ENCODE measurements around the gene DLGAP1. TPM values are rescaled to one million over a fixed set of nuclear protein-coding genes. Genes with fewer than 3 reads are reported as not detected.

Gene DLGAP1
- total RNA-seq, 1 experiment from 2014 or later = not detected

- ChIA-PET POLR2A (no interaction called here), CTCF (interaction anchor here (0.8 to 3.4 kb wide), 3 partner anchors 92 to 197 kb away, joined by 3 to 18 read pairs (median 4); no protein-coding TSS in a partner anchor)
- Mint-ChIP-seq H3K27me3 (ENCODE audit: insufficient read depth, unreplicated experiment) (no peaks in the 10 kb centered on the region), H3K36me3 (ENCODE audit: insufficient read depth, unreplicated experiment) (no peaks in the 10 kb centered on the region), H3K4me1 (ENCODE audit: insufficient read depth, unreplicated experiment) (no peaks in the 10 kb centered on the region), H3K9me3 (ENCODE audit: unreplicated experiment) (no peaks in the 10 kb centered on the region), H3K27ac (ENCODE audit: low read depth, unreplicated experiment) (no peak overlapping the region), H3K4me3 (ENCODE audit: unreplicated experiment) (no peak overlapping the region)
- TF ChIP-seq CTCF (IDR thresholded peaks at IDR 0.05; ENCODE audit: unreplicated experiment) = no peak
- intact Hi-C loops (cut with micrococcal nuclease) = no loop called here
- BruUV-seq (replicated peaks) = no TSS peak
- DNase-seq (ENCODE audit: unreplicated experiment) = no peak
Observed at GRCh38 chr18:3863006-3863405, 592.1 kb downstream of the DLGAP1 start.

GRCh38 chr18:3861495-3861894 lies 593.6 kb downstream of the DLGAP1 start:
- no TSS peak for BruUV-seq (replicated peaks)
- no peak overlapping the region for H3K4me3 Mint-ChIP-seq (ENCODE audit: unreplicated experiment)
- H3K36me3 Mint-ChIP-seq (ENCODE audit: insufficient read depth, unreplicated experiment) = no peaks in the 10 kb centered on the region
- H3K27ac Mint-ChIP-seq (ENCODE audit: low read depth, unreplicated experiment) = no peak overlapping the region
- H3K4me1 Mint-ChIP-seq (ENCODE audit: insufficient read depth, unreplicated experiment) = no peaks in the 10 kb centered on the region
- no peaks in the 10 kb centered on the region for H3K27me3 Mint-ChIP-seq (ENCODE audit: insufficient read depth, unreplicated experiment)
- CTCF ChIA-PET = interaction anchor here (3.4 kb wide), 1 partner anchor 90 kb away, joined by 18 read pairs; no protein-coding TSS in a partner anchor
- H3K9me3 Mint-ChIP-seq (ENCODE audit: unreplicated experiment) = no peaks in the 10 kb centered on the region
- no peak for DNase-seq (ENCODE audit: unreplicated experiment)
- no peak for TF ChIP-seq CTCF (IDR thresholded peaks at IDR 0.05; ENCODE audit: unreplicated experiment)
- intact Hi-C loops (cut with micrococcal nuclease) = no loop called here
- POLR2A ChIA-PET = no interaction called here

GRCh38 chr18:3857544-3857943 lies 597.6 kb downstream of the DLGAP1 start:
- Mint-ChIP-seq H3K27ac (ENCODE audit: low read depth, unreplicated experiment) (no peak overlapping the region), H3K4me1 (ENCODE audit: insufficient read depth, unreplicated experiment) (no peaks in the 10 kb centered on the region), H3K36me3 (ENCODE audit: insufficient read depth, unreplicated experiment) (no peaks in the 10 kb centered on the region), H3K4me3 (ENCODE audit: unreplicated experiment) (no peak overlapping the region), H3K9me3 (ENCODE audit: unreplicated experiment) (no peaks in the 10 kb centered on the region), H3K27me3 (ENCODE audit: insufficient read depth, unreplicated experiment) (no peaks in the 10 kb centered on the region)
- CTCF ChIA-PET = interaction anchor here (0.9 to 4.0 kb wide), 5 partner anchors 10 to 128 kb away, joined by 3 to 26 read pairs (median 4); no protein-coding TSS in a partner anchor
- DNase-seq (ENCODE audit: unreplicated experiment) = no peak
- POLR2A ChIA-PET = no interaction called here
- intact Hi-C loops (cut with micrococcal nuclease) = no loop called here
- TF ChIP-seq CTCF (IDR thresholded peaks at IDR 0.05; ENCODE audit: unreplicated experiment) = no peak
- no TSS peak for BruUV-seq (replicated peaks)

- BruUV-seq (replicated peaks) = no TSS peak
- no peak for DNase-seq (ENCODE audit: unreplicated experiment)
- H3K27ac Mint-ChIP-seq (ENCODE audit: low read depth, unreplicated experiment) = no peak overlapping the region
- TF ChIP-seq CTCF (IDR thresholded peaks at IDR 0.05; ENCODE audit: unreplicated experiment) = no peak
- intact Hi-C loops (cut with micrococcal nuclease) = no loop called here
- ChIA-PET POLR2A (no interaction called here), CTCF (interaction anchor here (0.8 to 4.0 kb wide), 3 partner anchors 13 to 85 kb away, joined by 3 to 26 read pairs (median 4); no protein-coding TSS in a partner anchor)
- H3K27me3 Mint-ChIP-seq (ENCODE audit: insufficient read depth, unreplicated experiment) = no peaks in the 10 kb centered on the region
- no peak overlapping the region for H3K4me3 Mint-ChIP-seq (ENCODE audit: unreplicated experiment)
- H3K36me3 Mint-ChIP-seq (ENCODE audit: insufficient read depth, unreplicated experiment) = no peaks in the 10 kb centered on the region
- H3K4me1 Mint-ChIP-seq (ENCODE audit: insufficient read depth, unreplicated experiment) = no peaks in the 10 kb centered on the region
- H3K9me3 Mint-ChIP-seq (ENCODE audit: unreplicated experiment) = no peaks in the 10 kb centered on the region
Observed at GRCh38 chr18:3855966-3856365, 599.1 kb downstream of the DLGAP1 start.
